Osteoblast (primary cell): ENCODE measurements around the gene HOXC10. TPM values are rescaled to one million over a fixed set of nuclear protein-coding genes. Genes with fewer than 3 reads are reported as not detected.

Source experiments
- DNase-seq: peaks from one replicate; pipeline ENCODE4 v3.0.0; 2011; ENCODE audit warnings: low spot score, mixed read lengths; ENCODE audit not compliant: insufficient read length; ENCODE audit errors: missing footprints
- H2AFZ ChIP-seq: 2 replicates; pipeline ENCODE4 v1.6.0; 2011; ENCODE audit warnings: mild to moderate bottlenecking, low read length
- H3K27ac ChIP-seq: 2 replicates; pipeline ENCODE4 v1.5.1; 2011; ENCODE audit warnings: mild to moderate bottlenecking, low read depth, low read length, moderate library complexity
- H3K27me3 ChIP-seq: 2 replicates; pipeline ENCODE4 v1.6.0; 2012; ENCODE audit warnings: mild to moderate bottlenecking, control low read depth, inconsistent platforms, low read length, moderate library complexity; ENCODE audit not compliant: insufficient read depth
- H3K36me3 ChIP-seq: 2 replicates; pipeline ENCODE4 v1.5.1; 2011; ENCODE audit warnings: mild to moderate bottlenecking, low read length, control low read depth, moderate library complexity; ENCODE audit not compliant: insufficient read depth
- H3K4me1 ChIP-seq: 2 replicates; pipeline ENCODE4 v1.5.1; 2011; ENCODE audit warnings: mild to moderate bottlenecking, low read length, control low read depth, moderate library complexity; ENCODE audit not compliant: insufficient read depth
- H3K4me2 ChIP-seq: 2 replicates; pipeline ENCODE4 v1.6.0; 2011; ENCODE audit warnings: mild to moderate bottlenecking, low read length; ENCODE audit not compliant: insufficient read depth
- H3K4me3 ChIP-seq: fragments of 200-600 bp; sonication (generic); 3 replicates; pipeline ENCODE4 v1.5.1; 2012; ENCODE audit warnings: mild to moderate bottlenecking, low read length, inconsistent platforms; ENCODE audit not compliant: insufficient read depth
- H3K79me2 ChIP-seq: 2 replicates; pipeline ENCODE4 v1.6.0; 2012; ENCODE audit warnings: mild to moderate bottlenecking, low read length, control low read depth, inconsistent platforms; ENCODE audit not compliant: insufficient read depth
- H3K9me3 ChIP-seq: 2 replicates; pipeline ENCODE4 v1.5.1; 2011; ENCODE audit warnings: low read depth, low read length, control low read depth
- H4K20me1 ChIP-seq: 2 replicates; pipeline ENCODE4 v1.6.0; 2012; ENCODE audit warnings: mild to moderate bottlenecking, low read length, control low read depth; ENCODE audit not compliant: insufficient read depth
- CTCF ChIP-seq: IDR thresholded peaks from 2 replicates; pipeline ENCODE4 v1.5.1; 2011; ENCODE audit warnings: mild to moderate bottlenecking, low read depth, low read length, moderate library complexity; ENCODE audit errors: extremely low read depth
- total RNA-seq: library from RNA; depleted of rRNA; stranded (reverse); fragments of >200 nt; gene quantifications from 2 replicates; pipeline ENCODE4 v1.2.3, GENCODE V29; 2012

Gene HOXC10
- total RNA-seq, 1 donor, result 11.2 TPM

DNA sequence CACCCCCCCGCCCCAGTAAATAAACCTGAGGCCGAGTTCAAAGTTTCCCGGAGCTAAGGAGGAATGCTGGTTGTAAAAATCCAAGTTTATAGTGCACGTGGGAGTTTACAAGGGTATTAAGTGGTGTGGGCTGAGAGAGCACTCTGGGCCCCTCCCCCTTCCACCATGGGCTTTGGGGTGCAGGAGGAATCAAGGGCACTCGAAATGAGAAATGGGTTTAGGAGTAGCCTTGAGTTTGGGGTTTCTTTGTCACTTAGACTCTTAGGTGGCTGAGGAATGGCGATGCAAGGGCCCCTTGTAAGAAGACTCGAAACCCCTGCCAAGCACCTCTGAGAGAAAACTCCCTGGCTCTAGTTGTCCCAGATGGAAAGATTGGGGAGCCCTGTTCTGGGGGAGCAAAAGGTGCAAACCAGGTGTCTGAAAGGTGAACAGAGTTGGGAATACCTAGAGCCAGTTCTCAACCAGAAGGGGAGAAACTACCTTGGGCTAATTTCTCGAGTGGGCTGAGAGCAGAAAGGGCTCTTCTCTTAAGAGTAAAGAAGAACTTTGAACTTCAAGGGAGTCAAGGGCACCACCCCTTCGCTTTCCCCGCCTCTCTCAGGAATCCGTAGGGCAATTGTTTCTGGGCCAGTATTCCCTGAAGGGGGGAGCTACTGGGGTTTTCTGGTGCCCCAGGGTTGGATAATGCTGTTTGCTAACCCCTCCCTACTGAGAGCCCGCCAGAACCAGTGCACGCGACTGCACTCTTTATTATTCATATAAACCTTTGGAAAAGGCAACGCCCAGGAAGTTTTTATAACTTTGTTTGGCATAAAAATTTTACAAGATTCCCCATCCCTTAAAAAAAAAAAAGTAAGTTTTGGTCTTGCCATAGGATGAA, 6.2 kb upstream of the HOXC10 start:
- Histone ChIP-seq H3K4me3 (no peak overlapping the region), H3K79me2 (no peaks in the 10 kb centered on the region), H3K4me1 (no peaks in the 10 kb centered on the region), H3K36me3 (no peaks in the 10 kb centered on the region), H3K27me3 (no peaks in the 10 kb centered on the region), H4K20me1 (no peaks in the 10 kb centered on the region), H2AFZ (no peak overlapping the region), H3K27ac (no peak overlapping the region), H3K4me2 (no peak overlapping the region), H3K9me3 (no peaks in the 10 kb centered on the region)
- TF ChIP-seq CTCF, result no peak
- DNase-seq, result no peak

GRCh38 chr12:53980104-53980801, 4.7 kb upstream of the HOXC10 start:
- H2AFZ ChIP-seq, result no peak overlapping the region
- no peaks in the 10 kb centered on the region for H4K20me1 ChIP-seq
- H3K27me3 ChIP-seq, result no peaks in the 10 kb centered on the region
- no peak for TF ChIP-seq CTCF
- H3K4me3 ChIP-seq, result no peak overlapping the region
- DNase-seq, result no peak
- no peak overlapping the region for H3K27ac ChIP-seq
- H3K4me2 ChIP-seq, result no peak overlapping the region
- H3K4me1 ChIP-seq, result peaks cover 2% of the 10 kb centered on the region
- H3K79me2 ChIP-seq, result peaks cover 3% of the 10 kb centered on the region
- H3K9me3 ChIP-seq, result no peaks in the 10 kb centered on the region
- H3K36me3 ChIP-seq, result no peaks in the 10 kb centered on the region

DNA sequence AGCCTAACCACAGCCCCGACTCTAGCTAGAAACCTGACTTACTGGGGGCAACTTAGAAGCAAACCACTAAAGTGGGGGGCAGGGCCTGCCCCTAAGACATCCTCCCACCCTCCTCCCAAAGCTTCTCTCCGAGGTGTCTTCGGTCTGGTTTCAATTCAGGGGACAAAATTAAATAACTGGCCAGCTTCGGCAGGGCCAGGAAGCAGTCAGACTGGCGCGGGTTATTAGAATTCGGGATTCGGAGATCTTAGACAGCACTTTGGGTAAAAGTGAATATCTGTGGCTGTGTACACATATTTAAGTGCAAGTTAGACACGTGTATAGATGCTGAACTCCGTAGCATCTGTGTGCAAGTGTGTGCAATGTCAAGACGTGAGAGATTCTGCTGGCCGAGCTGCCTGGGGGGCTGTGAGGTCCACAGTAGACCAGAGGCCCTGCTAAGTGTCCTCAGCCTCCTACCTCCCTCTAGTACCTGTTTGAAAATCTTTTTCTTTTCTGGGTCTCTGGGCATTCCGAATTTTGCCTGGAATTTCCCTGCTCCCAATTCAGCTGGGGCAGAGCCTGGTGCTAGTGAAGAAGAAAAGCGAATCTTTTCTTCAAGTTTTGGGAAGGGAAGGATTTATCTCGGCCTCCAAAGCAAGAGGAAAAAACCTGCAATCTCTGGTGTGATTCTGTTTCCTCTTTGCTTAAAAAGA, 4.0 kb upstream of the HOXC10 start:
- peaks cover 10% of the 10 kb centered on the region for H3K79me2 ChIP-seq
- H3K4me1 ChIP-seq, result peaks cover 6% of the 10 kb centered on the region
- H3K9me3 ChIP-seq, result no peaks in the 10 kb centered on the region
- H3K4me2 ChIP-seq, result no peak overlapping the region
- no peak overlapping the region for H3K27ac ChIP-seq
- no peak overlapping the region for H3K4me3 ChIP-seq
- no peaks in the 10 kb centered on the region for H4K20me1 ChIP-seq
- H3K36me3 ChIP-seq, result no peaks in the 10 kb centered on the region
- no peaks in the 10 kb centered on the region for H3K27me3 ChIP-seq
- no peak overlapping the region for H2AFZ ChIP-seq
- no peak for TF ChIP-seq CTCF
- no peak for DNase-seq
